ENCODE measurements around the gene METTL27. TPM values are rescaled to one million over a fixed set of nuclear protein-coding genes. Genes with fewer than 3 reads are reported as not detected.

METTL27 gene
- polyA plus RNA-seq, 3 donors = 8.8 to 13.6 (median 13.0) TPM

Other genes with a start within 250 kb of the METTL27 start
- 1 to 10 TPM; 5.5 to 8.7 (median 7.3) TPM for gene MLXIPL, start 218.0 kb downstream of the METTL27 start, polyA plus RNA-seq (ENCODE audit: insufficient read length in 3 of 3)
- 10 to 100 TPM; 15.4 to 19.4 (median 18.9) TPM for gene VPS37D, start 174.7 kb downstream of the METTL27 start, polyA plus RNA-seq (ENCODE audit: insufficient read length in 3 of 3)
- 10 to 100 TPM; 10.6 to 12.4 (median 11.8) TPM for gene DNAJC30, start 159.1 kb downstream of the METTL27 start, polyA plus RNA-seq (ENCODE audit: insufficient read length in 3 of 3)
- 100 to 1,000 TPM in 1 of 3 donors, 10 to 100 TPM in 2; 82.1 to 105 (median 96.3) TPM for gene BUD23, start 158.9 kb downstream of the METTL27 start, polyA plus RNA-seq (ENCODE audit: insufficient read length in 3 of 3)
- gene STX1A, start 122.8 kb downstream of the METTL27 start, polyA plus RNA-seq (ENCODE audit: insufficient read length in 3 of 3) = 10 to 100 TPM; 10.8 to 13.0 (median 11.4) TPM
- 10 to 100 TPM; 27.2 to 35.6 (median 30.8) TPM for gene ABHD11, start 103.7 kb downstream of the METTL27 start, polyA plus RNA-seq (ENCODE audit: insufficient read length in 3 of 3)
- gene CLDN3, start 72.2 kb downstream of the METTL27 start, polyA plus RNA-seq (ENCODE audit: insufficient read length in 3 of 3) = 10 to 100 TPM; 67.0 to 69.6 (median 69.2) TPM
- gene CLDN4, start 11.5 kb downstream of the METTL27 start, polyA plus RNA-seq (ENCODE audit: insufficient read length in 3 of 3) = 10 to 100 TPM; 76.8 to 91.5 (median 90.7) TPM
- not detected for gene TMEM270, start 18.6 kb upstream of the METTL27 start, polyA plus RNA-seq (ENCODE audit: insufficient read length in 3 of 3)
- gene ELN, start 185.7 kb upstream of the METTL27 start, polyA plus RNA-seq (ENCODE audit: insufficient read length in 3 of 3) = 100 to 1,000 TPM in 1 of 3 donors, 10 to 100 TPM in 2; 63.4 to 109 (median 66.8) TPM
- gene LIMK1, start 241.3 kb upstream of the METTL27 start, polyA plus RNA-seq (ENCODE audit: insufficient read length in 3 of 3) = 10 to 100 TPM; 21.3 to 27.6 (median 26.8) TPM